Fibroblast of upper back skin (primary cell): ENCODE results near the gene SLC66A2.

ENCODE experiments used
- DNase-seq: peaks from one replicate; pipeline ENCODE4 v3.0.0-alpha.2; 2013

SLC66A2 gene

DNA sequence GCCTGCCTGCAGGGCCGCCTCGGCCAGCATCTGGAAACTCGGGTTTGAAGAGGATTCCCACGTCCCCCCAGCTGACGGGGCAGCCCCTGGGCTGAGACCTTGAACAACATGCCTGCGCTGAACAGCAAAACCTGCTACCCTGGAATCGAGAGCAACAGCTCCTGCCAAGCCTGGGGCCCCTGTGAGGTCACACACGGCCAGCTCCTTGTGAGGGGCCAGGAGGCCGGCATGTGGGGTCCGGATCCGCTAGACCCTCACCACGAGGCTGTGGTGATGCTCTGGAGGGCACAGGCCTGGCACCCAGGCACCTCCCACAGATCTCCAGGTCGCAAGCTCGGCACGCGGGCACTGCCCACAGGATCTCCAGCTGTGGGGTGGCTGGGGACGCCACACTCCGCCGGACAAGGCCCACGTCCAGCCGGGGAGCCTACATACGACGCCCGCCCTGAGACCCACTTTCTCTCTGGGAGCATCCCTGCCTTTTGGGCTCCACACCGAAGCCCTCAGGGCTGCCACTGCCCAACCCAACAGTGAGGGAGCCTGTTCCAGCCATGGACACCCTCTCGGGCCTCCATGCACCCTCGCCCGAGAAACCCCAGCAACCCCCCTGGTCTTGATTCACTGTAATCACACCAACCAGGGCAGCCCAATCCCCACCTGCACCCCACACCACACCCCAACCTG, 34.1 kb downstream of the SLC66A2 start:
- no peak for DNase-seq

DNA sequence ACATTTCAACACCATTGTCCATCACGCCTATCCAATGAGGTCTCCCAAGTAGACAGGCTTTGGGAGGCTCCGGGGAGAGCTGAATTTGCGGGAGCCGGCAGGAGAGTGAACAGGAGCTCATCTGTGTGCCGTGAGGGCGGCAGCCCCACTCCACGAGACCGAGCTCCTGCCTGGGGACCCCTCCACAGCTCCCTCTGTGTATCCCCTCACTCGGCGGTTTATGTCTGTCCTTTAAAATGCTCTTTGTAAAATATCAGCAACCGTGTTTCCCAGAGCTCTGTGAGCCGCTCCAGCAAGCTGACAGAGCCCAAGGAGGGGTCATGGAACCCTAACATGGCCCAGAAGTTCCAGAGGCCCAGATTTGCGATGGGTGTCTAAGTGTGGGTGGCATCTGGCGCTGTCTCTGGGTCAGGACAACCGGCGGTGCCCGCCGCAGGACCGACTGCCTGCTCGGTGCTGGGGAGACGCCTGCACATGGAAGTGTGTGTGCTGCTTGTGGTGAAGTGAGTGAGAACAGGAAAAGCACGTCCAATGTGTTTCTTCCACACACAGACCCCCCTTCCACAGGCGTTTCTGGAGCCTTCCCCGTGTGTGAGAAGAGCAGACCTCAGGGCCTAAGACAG, 34.8 kb downstream of the SLC66A2 start:
- no peak for DNase-seq

DNA sequence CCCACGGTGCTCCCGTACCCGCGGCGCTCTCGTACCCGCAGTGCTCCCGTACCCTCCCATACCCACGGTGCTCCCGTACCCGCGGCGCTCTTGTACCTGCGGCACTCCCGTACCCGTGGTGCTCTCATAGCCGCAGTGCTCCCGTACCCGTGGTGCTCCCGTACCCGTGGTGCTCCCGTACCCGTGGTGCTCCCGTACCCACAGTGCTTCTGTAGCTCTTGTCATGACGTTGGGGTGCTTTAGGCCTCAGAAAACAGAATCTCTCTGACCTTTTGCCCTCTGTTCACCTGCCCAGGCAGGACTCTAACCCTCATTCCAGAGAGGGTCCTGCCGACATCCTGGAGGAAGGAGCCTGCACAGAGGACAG, 35.3 kb downstream of the SLC66A2 start:
- no peak for DNase-seq

DNA sequence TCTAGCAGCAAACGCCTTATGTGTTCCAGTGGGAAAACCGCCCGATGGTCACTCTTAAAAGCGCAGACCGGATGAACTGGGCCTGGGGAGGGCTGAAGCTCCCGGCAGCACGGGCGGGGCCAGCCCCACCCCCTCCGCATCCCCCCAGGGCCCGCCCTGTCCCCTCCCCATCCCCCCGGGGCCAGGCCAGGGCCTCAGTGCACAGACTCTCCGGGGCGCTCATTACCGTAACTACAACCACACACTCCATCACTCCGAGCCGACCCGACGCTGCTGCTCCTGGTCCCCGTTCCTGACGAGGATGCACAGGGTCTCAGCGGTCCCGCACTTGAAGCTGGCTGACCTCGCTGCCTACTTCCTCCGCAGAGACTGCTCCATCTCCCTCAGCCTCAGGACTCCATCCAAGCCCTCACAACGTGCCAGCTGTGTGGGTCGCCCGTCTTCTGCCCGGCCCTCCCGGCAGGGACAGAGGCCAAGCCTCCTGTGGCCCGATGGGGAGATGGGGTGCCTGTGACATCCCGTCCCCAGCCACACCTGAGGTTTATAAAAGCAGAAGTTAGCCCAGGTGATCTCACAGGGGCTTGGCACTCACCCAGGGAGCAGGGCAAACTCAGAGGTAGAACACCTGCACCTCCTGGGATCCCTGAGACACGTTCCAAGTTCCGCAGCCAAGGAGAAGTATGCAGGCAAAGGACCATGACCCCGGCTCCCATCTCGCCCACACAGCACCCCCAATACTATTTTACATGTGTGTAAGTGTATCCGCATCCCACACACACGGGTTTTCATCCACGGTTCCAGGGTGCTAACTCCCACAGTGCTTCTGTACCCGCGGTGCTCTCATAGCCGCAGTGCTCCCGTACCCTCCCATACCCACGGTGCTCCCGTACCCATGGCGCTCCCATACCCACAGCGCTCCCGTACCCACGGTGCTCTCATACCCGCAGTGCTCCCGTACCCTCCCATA, 36.0 kb downstream of the SLC66A2 start:
- no peak for DNase-seq

DNA sequence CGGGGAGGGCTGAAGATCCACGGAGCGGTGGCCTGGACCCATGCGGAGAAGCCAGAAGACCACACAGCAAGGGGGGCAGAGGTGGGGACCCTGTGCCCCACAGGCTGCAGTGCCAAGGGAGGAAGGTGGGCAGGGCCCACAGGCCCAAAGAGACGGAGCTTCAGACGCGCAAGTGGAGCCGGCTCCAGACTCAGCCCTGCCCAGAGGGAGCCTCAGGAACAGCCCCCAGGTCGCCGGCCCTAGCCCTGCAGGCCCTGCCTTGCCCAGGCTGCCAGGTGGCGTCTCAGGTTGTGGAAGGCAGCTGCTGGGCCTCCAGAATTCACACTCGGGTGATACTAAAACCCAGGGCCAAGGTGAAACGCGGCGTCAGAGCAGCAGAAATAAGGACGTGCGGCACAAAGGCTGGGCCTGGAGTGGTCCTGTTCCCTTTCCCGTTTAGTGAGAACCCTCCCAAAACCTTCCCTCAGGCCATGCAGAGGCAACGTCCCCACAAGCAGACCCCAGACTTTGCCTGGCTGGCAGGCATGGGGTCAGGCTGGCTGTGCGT, 36.8 kb downstream of the SLC66A2 start:
- no peak for DNase-seq

DNA sequence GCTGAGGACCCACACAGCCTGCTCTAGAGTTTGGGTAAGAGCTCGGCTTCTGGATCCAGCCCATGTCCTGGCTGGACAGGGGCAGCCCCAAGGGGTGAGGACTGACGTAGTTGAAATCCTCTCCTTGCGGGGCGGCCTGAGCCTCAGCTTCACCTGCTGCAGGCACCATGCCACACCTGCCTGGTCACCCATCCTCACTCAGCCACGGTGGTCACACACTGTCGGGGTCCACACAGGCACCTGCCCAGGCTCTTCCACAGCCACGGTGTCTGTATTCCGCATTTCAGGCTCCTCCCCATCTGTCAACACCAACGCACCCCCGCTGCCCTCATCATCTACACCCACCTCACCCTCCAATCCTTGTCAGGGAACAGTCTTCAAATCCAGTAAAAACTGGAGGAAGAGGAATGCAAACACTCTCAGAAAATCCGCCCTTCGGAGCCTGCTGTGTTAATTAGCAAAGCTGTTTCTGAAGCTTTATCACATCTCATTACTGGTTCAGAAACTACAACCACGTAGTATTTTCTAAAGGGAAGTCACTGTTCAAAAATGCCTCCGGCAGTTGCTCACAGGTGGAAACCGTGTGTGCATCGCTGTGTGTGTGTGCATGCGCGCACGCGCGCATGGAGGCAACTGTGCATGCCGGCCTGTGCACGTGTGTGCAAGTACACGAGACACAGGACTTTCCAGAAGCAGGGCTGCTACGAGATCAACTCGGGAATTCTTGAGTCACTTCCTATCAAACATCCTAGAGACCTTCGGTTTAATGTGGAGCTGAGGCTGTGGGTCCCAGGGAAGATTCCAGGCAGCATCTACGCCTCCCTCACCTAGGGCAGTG, 38.2 kb downstream of the SLC66A2 start:
- no peak for DNase-seq

DNA sequence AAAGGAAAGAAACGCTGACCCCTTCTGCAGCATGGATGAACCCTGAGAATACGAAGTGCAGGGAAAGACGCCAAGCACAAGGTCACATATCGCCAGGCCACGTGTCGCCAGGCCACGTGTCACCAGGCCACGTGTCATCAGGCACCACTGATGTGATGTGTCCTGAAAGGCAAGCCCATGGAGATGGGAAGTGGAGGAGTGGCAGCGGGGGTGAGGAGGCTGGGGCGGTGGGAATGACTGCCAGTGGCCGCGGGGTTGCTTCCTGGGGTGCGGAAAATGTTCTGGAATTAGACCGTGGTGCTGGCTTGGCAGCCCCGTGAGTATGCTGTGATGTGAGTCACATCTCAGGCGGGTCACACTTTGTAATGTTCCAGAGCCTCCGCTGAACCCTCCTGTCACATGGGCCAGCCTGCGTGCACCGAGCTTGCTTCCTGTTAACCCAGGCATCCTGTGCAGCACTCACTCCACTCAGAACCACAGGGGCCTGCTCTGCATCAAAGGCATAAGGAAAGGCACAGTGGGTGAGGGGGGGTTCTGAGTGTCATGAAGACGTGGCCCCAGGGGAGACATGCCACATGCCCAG, 39.0 kb downstream of the SLC66A2 start:
- peak; percentile 33 for DNase-seq

DNA sequence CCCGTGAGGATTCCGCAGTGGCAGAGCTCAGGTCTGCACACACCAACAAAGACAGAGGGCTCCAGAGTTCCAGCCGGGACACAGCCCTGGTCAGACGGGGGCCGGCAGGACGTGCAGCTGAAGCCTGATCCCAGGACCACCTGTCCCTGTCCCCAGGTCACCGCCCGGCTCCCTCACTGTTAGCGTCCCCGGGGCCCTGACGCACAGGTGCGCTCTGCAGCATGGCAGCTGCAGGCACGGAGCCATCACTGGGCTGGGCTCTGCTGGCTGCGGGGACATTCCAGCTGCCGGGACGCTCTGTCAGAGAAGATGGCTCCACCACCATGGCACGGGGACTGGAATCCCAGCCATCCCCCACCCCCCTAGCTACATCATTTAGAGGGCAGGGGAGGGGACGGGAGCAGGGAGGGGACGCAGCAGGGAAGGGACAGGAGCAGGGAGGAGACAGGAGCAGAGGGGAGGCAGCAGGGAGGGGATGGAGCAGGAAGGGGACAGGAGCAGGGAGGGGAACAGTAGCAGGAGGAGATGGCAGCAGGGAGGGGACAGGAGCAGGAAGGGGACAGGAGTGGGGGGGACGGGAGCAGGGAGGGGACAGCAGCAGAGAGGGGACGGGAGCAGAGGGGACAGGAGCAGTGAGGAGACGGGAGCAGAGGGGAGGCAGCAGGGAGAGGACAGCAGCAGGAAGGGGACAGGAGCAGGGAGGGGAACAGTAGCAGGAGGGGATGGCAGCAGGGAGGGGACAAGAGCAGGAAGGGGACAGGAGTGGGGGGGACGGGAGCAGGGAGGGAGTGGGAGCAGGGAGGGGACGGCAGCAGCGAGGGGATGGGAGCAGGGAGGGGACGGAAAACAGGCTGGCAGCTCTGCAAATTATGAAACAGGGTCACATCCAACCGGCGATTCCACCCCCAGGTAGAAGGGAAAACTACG, 39.8 kb downstream of the SLC66A2 start:
- DNase-seq, result no peak

DNA sequence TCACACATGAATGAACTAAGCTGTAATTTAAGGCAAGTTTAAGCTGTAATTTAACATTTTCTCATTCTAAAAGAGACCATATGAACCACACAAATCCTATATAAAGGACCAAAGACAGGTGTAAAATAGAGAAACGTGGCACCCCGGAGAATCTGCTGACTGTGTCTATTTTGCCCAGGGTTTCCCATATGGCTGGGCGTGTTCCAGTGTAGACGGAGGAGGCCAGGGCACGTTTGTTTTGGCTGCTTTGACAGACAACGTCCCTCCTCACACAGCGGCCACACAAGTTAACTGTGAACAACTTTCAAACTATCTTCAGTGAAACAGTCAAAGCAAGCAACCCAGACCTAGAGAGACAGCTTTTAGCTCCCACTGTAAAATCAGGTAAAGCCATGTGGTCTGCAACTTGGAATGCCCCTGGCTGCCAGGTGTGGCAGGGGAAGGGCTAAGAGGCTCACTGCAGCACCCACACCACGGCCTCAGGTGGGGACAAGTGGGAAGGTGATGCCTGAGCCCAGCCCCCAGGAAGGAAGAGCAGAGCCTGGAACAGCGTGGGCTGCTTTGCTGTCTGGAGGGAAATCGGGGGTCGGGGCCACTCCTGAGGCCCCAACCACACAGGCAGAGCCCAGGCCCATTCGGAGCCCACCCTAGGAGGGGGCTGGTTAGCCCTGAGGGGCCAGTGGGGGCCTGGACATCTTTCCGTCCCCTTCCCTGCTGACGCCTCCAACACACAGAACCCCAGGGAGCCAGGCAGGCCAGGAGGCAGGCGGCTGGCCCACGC, 40.7 kb downstream of the SLC66A2 start:
- DNase-seq, result no peak

DNA sequence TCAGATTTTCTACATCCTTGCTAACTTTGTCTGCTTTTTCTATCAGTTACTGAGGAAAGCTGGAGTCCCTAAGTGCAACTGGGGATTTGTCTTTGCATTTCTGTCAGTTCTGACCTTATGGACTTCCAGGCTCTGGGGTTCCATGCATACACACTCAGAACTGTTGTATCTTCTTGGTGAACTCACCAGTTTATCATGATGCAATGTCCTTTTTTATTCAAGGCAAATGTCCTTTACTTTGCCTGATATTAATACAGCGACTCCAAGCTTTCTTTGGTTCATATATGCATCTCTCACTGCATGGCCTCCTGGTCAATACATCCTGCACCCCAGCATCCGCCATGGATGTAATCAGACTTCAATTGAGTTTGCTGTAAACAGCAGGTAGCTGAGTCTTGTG, 44.7 kb downstream of the SLC66A2 start:
- no peak for DNase-seq

DNA sequence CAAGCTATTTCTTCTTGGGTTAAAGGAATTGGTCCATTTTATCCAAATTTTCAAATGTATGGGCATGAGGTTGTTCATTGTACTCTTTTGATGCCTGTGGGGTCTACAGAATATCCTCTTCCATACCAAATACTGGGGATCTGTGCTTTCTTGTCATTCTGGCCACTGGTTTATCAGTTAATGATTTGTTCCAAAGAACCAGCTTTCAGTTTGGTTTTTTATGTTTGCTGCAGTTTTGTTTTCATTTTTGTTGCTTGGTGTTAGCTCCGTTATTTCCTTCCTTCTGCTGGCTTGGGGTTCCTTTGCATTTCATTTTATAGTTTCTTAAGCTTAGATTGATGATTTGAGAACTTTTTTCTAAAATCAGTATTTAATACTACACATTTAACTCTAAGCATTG, 45.5 kb downstream of the SLC66A2 start:
- no peak for DNase-seq

DNA sequence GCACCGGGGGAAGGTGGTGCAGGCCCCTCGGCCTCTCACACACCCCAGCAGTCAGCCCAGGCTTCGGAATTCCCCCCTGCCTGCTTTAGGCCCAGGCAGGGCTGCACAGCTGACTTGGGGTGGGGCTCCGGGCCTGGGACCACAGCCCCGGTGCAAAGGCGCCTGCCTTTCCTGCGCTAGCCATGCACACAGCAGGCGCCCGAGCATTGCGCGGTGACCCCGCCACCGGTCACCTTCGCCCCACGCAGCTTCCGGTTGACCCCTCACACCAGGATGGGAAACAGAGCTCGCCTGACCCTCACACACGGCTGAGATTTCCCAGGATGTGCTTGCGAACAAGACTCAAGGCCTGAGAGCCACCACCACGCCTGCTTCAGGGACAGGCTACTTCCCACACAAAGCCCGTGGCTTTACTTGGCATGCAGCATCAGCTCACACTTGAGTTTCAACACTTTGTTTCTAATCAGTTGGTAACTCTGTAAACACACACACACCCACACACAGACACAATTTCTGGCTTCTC, 46.0 kb downstream of the SLC66A2 start:
- DNase-seq, result no peak

DNA sequence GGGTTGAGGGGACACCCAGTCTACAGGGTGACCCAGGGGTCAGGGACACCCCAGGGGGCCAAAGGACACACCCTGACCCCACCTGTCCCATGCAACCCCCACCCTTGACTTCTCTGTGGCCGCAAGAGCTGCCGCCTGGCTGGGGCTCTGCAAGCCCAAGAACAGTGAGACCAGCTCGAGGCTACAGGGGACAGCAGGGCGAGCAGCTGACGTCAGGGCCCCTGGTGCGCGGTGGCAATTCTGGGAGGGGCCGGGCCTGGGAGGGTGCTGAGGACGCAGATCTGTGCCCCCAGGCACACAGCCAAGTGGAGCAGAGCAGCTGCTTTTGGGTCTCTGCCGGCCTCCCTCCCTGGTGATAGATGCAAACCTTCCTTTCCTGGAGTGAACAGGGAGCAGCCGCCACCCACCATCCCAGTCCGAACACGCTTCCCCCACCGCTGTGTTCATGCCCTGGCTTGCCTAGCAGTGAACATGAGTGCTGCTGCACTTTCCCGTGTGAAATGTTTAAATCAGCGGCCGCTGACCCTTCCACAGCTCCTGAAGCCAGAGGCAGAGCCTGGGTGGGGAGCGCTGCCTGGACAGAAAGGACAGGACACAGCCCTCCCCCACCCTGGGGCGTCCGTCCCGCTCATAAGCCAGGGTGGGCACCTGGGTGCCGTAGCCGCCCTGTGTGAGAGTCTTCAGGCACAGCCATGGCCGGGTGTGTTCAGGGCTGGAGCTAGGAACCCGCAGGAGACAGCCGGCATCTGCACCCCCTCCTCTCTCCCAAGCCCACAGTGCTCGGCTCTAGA, 46.9 kb downstream of the SLC66A2 start:
- DNase-seq, result no peak

DNA sequence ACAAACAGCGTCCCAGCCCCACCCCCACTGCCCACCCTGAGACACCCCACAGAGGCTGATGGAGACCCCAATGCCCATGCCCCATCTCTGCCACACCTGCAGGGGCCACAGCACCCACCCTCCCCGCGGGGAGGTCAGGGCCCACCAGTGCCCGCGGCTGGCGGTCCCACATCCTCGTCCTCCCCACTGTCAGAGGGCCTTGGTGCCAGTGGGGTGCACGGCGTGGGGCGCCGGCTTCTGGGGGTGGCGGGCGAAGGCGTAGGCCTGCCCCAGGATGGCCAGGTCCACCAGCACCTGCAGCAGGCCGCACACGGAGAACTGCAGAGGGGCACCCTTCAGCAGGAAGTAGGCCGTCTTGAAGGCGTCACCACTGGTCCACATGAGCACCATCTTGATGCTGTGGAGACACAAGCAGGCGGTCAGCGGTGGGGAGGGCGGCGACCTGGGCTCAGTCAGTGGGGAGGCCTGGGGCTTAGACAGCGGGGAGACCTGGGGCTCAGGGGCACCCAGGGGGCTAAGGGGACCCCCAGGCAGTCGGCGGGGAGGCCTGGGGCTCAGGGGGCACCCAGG, 47.6 kb downstream of the SLC66A2 start:
- no peak for DNase-seq

DNA sequence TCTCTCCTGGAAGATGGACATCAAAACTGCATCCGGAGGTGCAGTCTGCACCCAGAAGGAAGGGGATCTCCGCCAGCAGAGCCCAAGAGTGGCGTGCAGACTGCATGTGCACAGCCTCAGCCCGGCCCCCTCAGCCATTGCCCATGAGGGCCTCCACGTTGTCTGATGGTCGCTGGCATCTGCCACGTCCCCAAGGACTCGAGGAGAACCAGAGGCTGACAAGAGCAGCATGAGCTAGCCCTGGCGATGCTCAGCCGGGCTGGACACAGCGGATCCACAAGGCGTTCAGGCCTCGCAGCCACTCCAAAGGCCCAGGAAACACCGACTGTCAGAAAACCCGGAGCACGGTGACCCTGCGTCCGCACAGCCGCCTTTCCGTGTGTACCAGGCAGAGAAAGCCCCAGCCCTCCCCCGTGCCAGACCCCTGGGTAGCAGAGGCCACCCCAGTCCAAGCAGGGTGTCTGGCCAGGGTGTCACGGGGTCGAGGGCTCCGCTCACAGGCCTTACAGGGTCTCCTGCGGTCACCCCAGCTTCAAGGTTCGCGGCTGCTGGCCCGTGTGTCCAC, 48.3 kb downstream of the SLC66A2 start:
- no peak for DNase-seq

DNA sequence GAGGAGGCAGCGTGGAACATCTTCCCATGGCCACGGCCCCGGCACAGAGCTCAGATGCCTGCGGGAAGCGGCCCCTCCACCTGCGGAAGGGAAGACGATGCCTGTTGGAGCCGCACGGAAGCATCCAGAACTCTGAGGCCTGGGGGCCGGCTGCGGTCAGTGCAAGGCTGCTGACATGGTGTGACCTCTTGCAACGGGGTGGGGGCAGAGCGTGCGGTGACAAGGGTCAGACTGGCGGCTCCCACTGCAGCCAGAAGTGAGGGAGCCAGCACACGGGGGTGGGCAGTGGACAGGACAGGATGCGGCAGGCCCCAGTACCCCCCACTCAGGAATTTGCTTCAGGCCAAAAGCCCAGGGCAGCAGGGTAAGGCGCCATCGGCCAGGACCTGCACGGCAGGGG, 48.8 kb downstream of the SLC66A2 start:
- DNase-seq, result no peak

DNA sequence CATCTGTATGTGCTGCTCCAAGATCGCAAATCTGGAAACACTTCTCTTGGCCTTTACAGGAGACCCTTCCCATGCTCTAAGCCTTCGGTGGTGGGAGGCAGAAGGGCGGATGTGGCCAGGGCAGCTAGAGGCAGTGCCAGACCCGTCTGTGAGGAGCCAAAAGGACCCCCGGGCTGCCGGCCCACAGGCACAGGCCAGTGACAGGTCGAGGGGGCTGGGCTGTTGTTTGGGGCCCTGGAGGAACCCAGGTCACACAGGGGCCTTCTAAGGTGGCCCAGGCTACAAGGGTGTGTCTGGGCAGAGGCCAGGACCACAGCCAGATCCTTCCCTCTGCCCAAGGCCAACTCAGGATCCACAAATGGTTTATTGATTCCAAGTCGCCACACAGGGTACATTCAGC, 49.4 kb downstream of the SLC66A2 start:
- no peak for DNase-seq

DNA sequence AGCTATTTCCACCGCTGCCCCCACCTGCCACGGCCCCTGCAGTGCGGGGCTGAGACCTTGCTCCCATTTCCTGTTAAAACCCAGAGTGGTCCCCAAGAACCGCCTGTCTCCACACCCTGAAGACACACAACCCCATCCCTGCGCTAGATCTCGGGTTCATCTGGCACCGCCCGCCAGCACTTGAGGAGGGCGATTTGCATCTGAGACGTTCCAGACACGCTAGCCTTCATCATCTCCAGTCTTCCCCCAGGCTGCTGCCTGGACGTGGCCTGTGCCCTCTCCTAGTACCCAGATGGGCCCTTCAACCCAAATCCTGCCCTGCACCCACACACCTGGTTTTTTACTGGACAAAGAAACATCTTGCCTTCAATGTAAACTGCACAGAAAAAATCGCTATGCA, 49.8 kb downstream of the SLC66A2 start:
- DNase-seq, result no peak
